ENCODE data around the gene GPX5.

DNA sequence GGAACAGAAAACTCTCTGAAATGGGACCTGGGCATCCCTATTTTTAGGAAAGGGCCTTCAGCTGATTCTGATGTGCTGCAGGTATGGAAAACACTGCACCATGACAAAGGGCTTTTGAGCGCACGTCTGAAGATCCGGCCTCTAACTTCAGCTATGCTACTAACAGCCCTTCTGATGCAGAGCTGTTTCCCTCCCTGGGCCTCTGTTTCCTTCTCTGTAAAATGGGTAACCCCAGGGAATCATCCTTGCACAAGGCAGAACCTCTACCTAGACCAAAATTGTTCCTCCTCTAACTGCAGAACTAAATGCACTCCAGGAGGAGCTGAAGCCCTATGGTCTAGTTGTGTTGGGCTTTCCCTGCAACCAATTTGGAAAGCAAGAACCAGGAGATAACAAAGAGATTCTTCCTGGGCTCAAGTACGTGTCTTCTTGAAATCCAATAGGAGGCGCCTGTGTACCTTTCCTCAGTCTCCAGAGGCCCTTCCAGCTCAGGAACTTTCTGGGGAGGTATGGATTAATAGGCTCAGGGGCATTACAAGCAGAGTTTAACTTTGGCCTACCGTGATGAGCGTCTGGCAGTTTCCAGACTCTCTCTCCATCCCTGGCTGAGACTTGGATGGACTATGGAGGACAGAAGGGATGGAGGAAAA is 5.9 kb downstream of the GPX5 start:
- peak; percentile 40 for TF ChIP-seq CTCF (conservative IDR thresholded peaks at IDR 0.05; ENCODE audit: low read length)
- TF ChIP-seq EZH2phosphoT487 (IDR thresholded peaks at IDR 0.05; ENCODE audit: borderline replicate concordance, low read depth, low read length): no peak

All from OCI-LY7 (cell line).